BJ (cell line): Measurements from ENCODE around the gene CRTC1. TPM values are rescaled to one million over a fixed set of nuclear protein-coding genes. Genes with fewer than 3 reads are reported as not detected.
"Not testable (repeated sequence)": the region's sequence is repeated elsewhere in the genome, so short reads cannot be mapped to it uniquely, and the experiment has no call there.

ENCODE experiments used
- CTCF ChIA-PET: fragments of 350-600 bp; formaldehyde crosslinking; extraction: SDS; loops from one replicate; lab custom pipeline; 2021; ENCODE audit warnings: antibody characterized with exemption, inconsistent platforms; lab: Yijun Ruan, JAX
- POLR2A ChIA-PET: fragments of 300-600 bp; sonication (Branson Sonifier 250); formaldehyde crosslinking; extraction: SDS; loops from one replicate; lab custom pipeline; 2021; ENCODE audit warnings: antibody characterized with exemption; lab: Charles Lee
- DNase-seq: peaks from one replicate; pipeline ENCODE4 v3.0.0-alpha.2; 2011; ENCODE audit warnings: low read depth
- H3K27me3 ChIP-seq: 2 replicates; pipeline ENCODE4 v1.6.0; 2011; ENCODE audit warnings: low read length; ENCODE audit not compliant: control insufficient read depth, insufficient read depth
- H3K36me3 ChIP-seq: 2 replicates; pipeline ENCODE4 v1.5.1; 2011; ENCODE audit warnings: low read length; ENCODE audit not compliant: control insufficient read depth, insufficient read depth
- H3K4me3 ChIP-seq: 2 replicates; pipeline ENCODE4 v1.5.1; 2011; ENCODE audit warnings: low read depth, mild to moderate bottlenecking, control low read depth, low read length
- polyA plus RNA-seq: library from polyadenylated mRNA; depleted of rRNA; stranded (reverse); fragments of >200 nt; gene quantifications from 2 replicates; pipeline ENCODE4 v1.2.3, GENCODE V29; 2011
- TF ChIP-seq, protein P1 (sequence below): IDR thresholded peaks from 2 replicates; pipeline ENCODE4 v1.5.1; 2011; ENCODE audit warnings: low read depth, mild to moderate bottlenecking, control low read depth, inconsistent platforms, low read length, moderate library complexity; ENCODE audit not compliant: insufficient read depth

The CRTC1 gene
- polyA plus RNA-seq, 1 experiment, result 1.5 TPM

DNA sequence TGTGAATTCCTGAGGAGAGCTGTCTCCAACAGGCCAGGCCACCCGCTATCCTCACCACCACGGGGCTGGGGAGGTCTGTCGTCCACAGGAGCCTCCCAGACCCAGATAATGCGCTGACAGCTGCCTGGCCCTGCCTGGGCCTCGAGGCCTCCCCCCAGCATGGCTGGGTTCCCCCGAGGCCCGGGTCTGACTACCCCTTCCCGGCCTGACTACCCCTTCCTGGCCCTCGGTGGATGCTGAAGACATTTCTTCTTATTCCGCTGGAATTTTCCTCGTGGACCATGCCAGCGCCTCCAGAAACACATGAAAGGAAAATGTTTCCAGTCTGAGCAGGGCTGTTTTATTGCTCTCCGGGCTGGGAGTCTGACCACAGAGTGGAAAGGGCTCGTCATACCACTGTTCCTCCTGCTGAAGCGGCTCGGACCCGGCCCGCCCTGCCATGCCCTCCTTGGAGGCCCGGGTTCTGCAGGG, 124.4 kb downstream of the CRTC1 start:
- ChIA-PET POLR2A (no interaction called here), CTCF (interaction anchor here (0.6 kb wide), 1 partner anchor 398 kb away, joined by 4 read pairs; no protein-coding TSS in a partner anchor)
- H3K36me3 ChIP-seq, result no peaks in the 10 kb centered on the region
- H3K4me3 ChIP-seq, result no peak overlapping the region
- TF ChIP-seq, protein P1, sequence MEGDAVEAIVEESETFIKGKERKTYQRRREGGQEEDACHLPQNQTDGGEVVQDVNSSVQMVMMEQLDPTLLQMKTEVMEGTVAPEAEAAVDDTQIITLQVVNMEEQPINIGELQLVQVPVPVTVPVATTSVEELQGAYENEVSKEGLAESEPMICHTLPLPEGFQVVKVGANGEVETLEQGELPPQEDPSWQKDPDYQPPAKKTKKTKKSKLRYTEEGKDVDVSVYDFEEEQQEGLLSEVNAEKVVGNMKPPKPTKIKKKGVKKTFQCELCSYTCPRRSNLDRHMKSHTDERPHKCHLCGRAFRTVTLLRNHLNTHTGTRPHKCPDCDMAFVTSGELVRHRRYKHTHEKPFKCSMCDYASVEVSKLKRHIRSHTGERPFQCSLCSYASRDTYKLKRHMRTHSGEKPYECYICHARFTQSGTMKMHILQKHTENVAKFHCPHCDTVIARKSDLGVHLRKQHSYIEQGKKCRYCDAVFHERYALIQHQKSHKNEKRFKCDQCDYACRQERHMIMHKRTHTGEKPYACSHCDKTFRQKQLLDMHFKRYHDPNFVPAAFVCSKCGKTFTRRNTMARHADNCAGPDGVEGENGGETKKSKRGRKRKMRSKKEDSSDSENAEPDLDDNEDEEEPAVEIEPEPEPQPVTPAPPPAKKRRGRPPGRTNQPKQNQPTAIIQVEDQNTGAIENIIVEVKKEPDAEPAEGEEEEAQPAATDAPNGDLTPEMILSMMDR, result no peak
- H3K27me3 ChIP-seq, result no peaks in the 10 kb centered on the region; the same call in 1 of the 2 replicates
- peak; percentile 47 for DNase-seq

DNA sequence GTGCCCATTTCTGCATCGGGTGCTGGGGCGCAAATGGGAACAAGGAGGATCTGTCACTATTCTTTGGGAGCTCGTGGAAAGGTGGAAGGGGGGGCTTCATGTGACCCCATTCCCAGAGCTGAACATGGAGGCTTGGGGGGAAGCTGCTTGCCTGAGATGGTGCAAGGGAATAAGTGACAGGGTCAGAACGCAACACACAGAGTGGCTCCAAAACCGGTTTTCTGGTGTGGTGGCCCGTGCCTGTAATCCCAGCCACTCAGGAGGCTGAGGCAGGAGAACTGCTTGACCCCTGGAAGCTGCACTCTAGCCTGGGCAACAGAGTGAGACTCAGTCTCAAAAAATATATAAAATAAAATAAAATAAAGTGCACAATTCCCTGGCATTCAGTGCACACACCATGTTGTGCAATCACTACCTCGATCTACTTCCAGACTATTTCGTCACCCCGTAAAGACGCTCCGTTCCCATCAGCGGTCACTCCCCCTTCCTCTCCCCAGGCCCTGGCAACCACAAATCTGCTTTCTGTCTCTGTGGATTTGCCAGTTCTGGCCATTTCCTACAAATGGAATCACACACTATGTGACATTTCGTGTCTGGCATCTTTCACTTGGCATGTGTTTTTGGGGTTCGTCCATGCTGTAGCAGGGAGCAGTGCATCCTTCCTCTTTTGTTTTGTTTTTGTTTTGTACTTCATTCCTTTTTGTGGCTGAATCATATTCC, 125.8 kb downstream of the CRTC1 start:
- Histone ChIP-seq H3K36me3 (no peaks in the 10 kb centered on the region), H3K27me3 (no peaks in the 10 kb centered on the region; the same call in 1 of the 2 replicates), H3K4me3 (no peak overlapping the region)
- ChIA-PET POLR2A (no interaction called here), CTCF (interaction anchor here (1.1 kb wide), 1 partner anchor 359 kb away, joined by 5 read pairs; no protein-coding TSS in a partner anchor)
- TF ChIP-seq, protein P1, result no peak
- peak; percentile 69 for DNase-seq

DNA sequence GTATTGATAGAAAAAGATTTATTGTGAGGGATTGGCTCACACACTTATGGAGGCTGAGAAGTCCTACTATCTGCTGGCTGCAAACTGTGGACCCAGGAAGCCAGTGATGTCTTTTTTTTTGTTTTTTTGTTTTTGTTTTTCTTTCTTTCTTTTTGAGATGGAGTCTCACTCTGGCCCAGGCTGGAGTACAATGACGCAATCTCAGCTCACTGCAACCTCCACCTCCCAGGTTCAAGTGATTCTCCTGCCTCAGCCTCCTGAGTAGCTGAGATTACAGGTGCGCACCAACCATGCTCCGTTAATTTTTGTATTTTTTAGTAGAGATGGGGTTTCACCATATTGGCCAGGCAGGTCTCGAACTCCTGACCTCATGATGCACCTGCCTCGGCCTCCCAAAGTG, 128.2 kb downstream of the CRTC1 start:
- POLR2A ChIA-PET, H3K4me3 ChIP-seq, DNase-seq, H3K36me3 ChIP-seq, H3K27me3 ChIP-seq: not testable (repeated sequence)
- CTCF ChIA-PET, result interaction anchor here (0.7 to 1.8 kb wide), 3 partner anchors 19 to 222 kb away, joined by 3 to 8 read pairs (median 3); no protein-coding TSS in a partner anchor

DNA sequence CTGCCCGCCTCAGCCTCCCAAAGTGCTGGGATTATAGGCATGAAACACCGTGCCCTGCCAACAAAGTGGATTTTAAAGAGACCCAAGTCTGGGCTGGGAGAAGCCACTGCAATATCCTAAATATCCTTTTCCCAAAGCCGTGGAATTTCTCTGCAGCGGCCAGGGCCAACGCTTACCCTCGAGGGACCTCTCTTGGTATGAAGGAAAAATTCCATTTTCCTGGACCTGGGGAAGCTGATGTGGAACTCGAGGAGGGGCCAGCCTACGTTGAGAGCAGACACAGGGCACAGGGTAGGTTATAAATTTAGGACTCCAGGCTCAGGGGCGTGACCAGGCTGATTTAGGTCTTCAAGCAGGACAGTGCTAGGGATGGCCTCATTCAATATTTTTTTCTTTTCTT, 130.6 kb downstream of the CRTC1 start:
- Histone ChIP-seq H3K27me3 (no peaks in the 10 kb centered on the region; the same call in 1 of the 2 replicates), H3K4me3 (no peak overlapping the region), H3K36me3 (no peaks in the 10 kb centered on the region)
- no peak for DNase-seq
- TF ChIP-seq, protein P1, result peak; percentile 6; the same call in 1 of the 2 replicates
- POLR2A ChIA-PET, result no interaction called here
- CTCF ChIA-PET, result interaction anchor here (1.0 to 1.3 kb wide), 4 partner anchors 14 to 138 kb away, joined by 3 to 5 read pairs (median 4); no protein-coding TSS in a partner anchor

DNA sequence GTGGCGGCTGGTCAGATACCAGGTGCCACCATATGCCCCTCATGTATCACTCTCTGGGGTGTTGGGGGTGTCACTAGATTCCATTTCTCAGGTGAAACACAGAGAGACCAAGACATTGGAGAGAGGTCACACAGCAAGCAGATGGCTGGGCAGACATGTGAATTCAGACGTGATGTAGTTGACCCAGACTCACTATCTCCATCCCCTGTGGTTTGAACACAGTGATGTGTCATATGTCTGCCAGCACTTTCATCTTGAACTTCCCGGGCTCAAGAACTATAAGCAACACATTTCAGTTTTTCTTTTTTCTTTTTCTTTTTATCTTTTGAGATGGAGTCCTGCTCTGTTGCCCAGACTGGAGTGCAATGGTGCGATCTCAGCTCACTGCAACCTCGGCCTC, 132.2 kb downstream of the CRTC1 start:
- Histone ChIP-seq H3K27me3 (no peaks in the 10 kb centered on the region; the same call in 1 of the 2 replicates), H3K36me3 (no peaks in the 10 kb centered on the region), H3K4me3 (no peak overlapping the region)
- ChIA-PET CTCF (interaction anchor here (0.8 kb wide), 2 partner anchors 16 to 222 kb away, joined by 3 to 4 read pairs; partner anchors contain the start of gene UPF1), POLR2A (no interaction called here)
- no peak for DNase-seq
- TF ChIP-seq, protein P1, result no peak

DNA sequence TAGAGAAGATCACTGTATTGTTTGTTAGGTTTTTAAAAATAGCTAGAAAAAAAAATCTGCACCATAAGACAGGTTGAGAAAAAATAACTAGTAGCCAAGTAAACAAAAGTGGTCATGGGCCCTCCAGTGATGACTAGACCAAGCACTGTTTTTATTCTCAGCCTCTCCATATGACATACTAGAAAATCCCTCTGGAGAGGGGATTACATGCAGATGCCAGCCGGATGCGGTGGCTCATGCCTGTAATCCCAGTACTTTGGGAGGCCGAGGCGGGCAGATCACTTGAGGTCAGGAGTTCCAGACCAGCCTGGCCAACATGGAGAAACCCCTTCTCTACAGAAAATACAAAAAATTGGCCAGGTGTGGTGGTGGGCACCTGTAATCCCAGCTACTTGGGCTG, 133.2 kb downstream of the CRTC1 start:
- H3K27me3 ChIP-seq, H3K36me3 ChIP-seq, H3K4me3 ChIP-seq, POLR2A ChIA-PET, DNase-seq: not testable (repeated sequence)
- CTCF ChIA-PET, result interaction anchor here (0.8 to 1.0 kb wide), 3 partner anchors 9 to 228 kb away, joined by 3 read pairs; partner anchors contain the start of gene REX1BD
